Keratinocyte (primary cell): Measurements from ENCODE around the gene SLC25A47. TPM values are rescaled to one million over a fixed set of nuclear protein-coding genes. Genes with fewer than 3 reads are reported as not detected.

Experiments used
- DNase-seq: peaks from one replicate; pipeline ENCODE4 v3.0.0-alpha.2; 2011; ENCODE audit warnings: low read depth, missing footprints, low spot score
- FAIRE-seq: peaks from 2 replicates; lab custom pipeline; 2011; peaks lifted over from hg19 to GRCh38; lab: Jason Lieb, UNC
- H2AFZ ChIP-seq: 2 replicates; pipeline ENCODE4 v1.6.0; 2012; ENCODE audit warnings: low read length, control low read depth, inconsistent platforms; ENCODE audit not compliant: control insufficient read depth
- H3K27ac ChIP-seq: 2 replicates; pipeline ENCODE4 v1.5.1; 2011; ENCODE audit warnings: low read length; ENCODE audit not compliant: control insufficient read depth, insufficient read depth
- H3K27me3 ChIP-seq: 3 replicates; pipeline ENCODE4 v1.6.0; 2011; ENCODE audit warnings: low read length; ENCODE audit not compliant: control insufficient read depth, insufficient read depth; ENCODE audit errors: extremely low read depth
- H3K36me3 ChIP-seq, 2 experiments: 2 replicates in 1 of 2; 3 replicates in 1 of 2; pipeline ENCODE4 v1.5.1; 2011; ENCODE audit warnings: low read length in 2 of 2, mild to moderate bottlenecking in 1 of 2; ENCODE audit not compliant: control insufficient read depth in 2 of 2, insufficient read depth in 2 of 2; ENCODE audit errors: extremely low read depth in 1 of 2
- H3K4me1 ChIP-seq: 3 replicates; pipeline ENCODE4 v1.5.1; 2011; ENCODE audit warnings: low read length; ENCODE audit not compliant: control insufficient read depth, insufficient read depth; ENCODE audit errors: extremely low read depth
- H3K4me2 ChIP-seq: 3 replicates; pipeline ENCODE4 v1.6.0; 2011; ENCODE audit warnings: low read depth, low read length; ENCODE audit not compliant: control insufficient read depth, insufficient read depth; ENCODE audit errors: extremely low read depth
- H3K4me3 ChIP-seq, 3 experiments: fragments of 200-600 bp in 1 of 3; sonication (generic) in 1 of 3; 2 replicates in 2 of 3; 3 replicates in 1 of 3; pipeline ENCODE4 v1.5.1; 2011 to 2016; ENCODE audit warnings: low read length in 3 of 3, mild to moderate bottlenecking in 3 of 3, control low read depth in 2 of 3, inconsistent platforms in 1 of 3, low read depth in 1 of 3, mixed read lengths in 1 of 3, mixed run types in 1 of 3, moderate library complexity in 1 of 3; ENCODE audit not compliant: control insufficient read depth in 2 of 3, insufficient read depth in 2 of 3; ENCODE audit errors: extremely low read depth in 1 of 3
- H3K79me2 ChIP-seq: 2 replicates; pipeline ENCODE4 v1.6.0; 2012; ENCODE audit warnings: low read length; ENCODE audit not compliant: control insufficient read depth, insufficient read depth
- H3K9ac ChIP-seq: 3 replicates; pipeline ENCODE4 v1.6.0; 2011; ENCODE audit warnings: low read length; ENCODE audit not compliant: control insufficient read depth, insufficient read depth; ENCODE audit errors: extremely low read depth
- H3K9me1 ChIP-seq: 3 replicates; pipeline ENCODE4 v1.6.0; 2011; ENCODE audit warnings: low read length; ENCODE audit not compliant: control insufficient read depth, insufficient read depth; ENCODE audit errors: extremely low read depth
- H3K9me3 ChIP-seq: 2 replicates; pipeline ENCODE4 v1.5.1; 2012; ENCODE audit warnings: low read depth, low read length; ENCODE audit not compliant: control insufficient read depth
- H4K20me1 ChIP-seq: 3 replicates; pipeline ENCODE4 v1.6.0; 2011; ENCODE audit warnings: low read length; ENCODE audit not compliant: control insufficient read depth, insufficient read depth; ENCODE audit errors: extremely low read depth
- EZH2 ChIP-seq: IDR thresholded peaks from one replicate; pipeline ENCODE4 v1.6.1; 2012; ENCODE audit warnings: inconsistent platforms, mild to moderate bottlenecking, low read length, moderate library complexity
- dilution Hi-C: fragments of 300-500 bp; cut with MboI; formaldehyde crosslinking; loops from one replicate; pipeline ENCODE4 v1.7.0; 2020; ENCODE audit warnings: low sequenced_read_pairs; ENCODE audit not compliant: extremely low pct_ligation_motif_present
- polyA plus RNA-seq, 5 experiments: library from polyadenylated mRNA; depleted of rRNA in 3 of 5; stranded (reverse) in 3 of 5; stranded (forward) in 1 of 5; unstranded in 1 of 5; fragments of >200 nt; gene quantifications; 1 replicate in 1 of 5; 2 replicates in 3 of 5; 3 replicates in 1 of 5; pipeline versions ENCODE4 v1.2.1 to v1.2.3, GENCODE V29; 2011 to 2012; ENCODE audit warnings: missing spikeins in 2 of 5, low read depth in 1 of 5, low replicate concordance in 1 of 5
- TF ChIP-seq, protein P1 (sequence below), 3 experiments: IDR thresholded peaks in 1 of 3; conservative IDR thresholded peaks in 1 of 3; optimal IDR thresholded peaks in 1 of 3; 2 replicates in 2 of 3; 3 replicates in 1 of 3; pipeline versions ENCODE3 to v1.5.1; 2011; ENCODE audit warnings: low read length in 3 of 3, mild to moderate bottlenecking in 3 of 3, moderate library complexity in 2 of 3, control low read depth in 1 of 3, inconsistent platforms in 1 of 3; ENCODE audit not compliant: insufficient read depth in 2 of 3; ENCODE audit errors: extremely low read depth in 1 of 3

Gene SLC25A47
- polyA plus RNA-seq, 1 donor (not counting 4 experiments of a cell fraction or from before 2014, with no cell fraction given) = not detected

- Histone ChIP-seq H3K4me3 (no peak overlapping the region), H3K4me1 (no peaks in the 10 kb centered on the region), H3K9ac (no peak overlapping the region), H2AFZ (no peak overlapping the region), H3K4me2 (no peak overlapping the region), H3K9me1 (no peaks in the 10 kb centered on the region), H3K36me3 (peaks cover 22 to 25% of the 10 kb centered on the region in 2 experiments), H4K20me1 (no peaks in the 10 kb centered on the region), H3K27me3 (no peaks in the 10 kb centered on the region), H3K79me2 (no peaks in the 10 kb centered on the region), H3K9me3 (no peaks in the 10 kb centered on the region), H3K27ac (no peak overlapping the region)
- dilution Hi-C loops = no loop called here
- TF ChIP-seq, protein P1, sequence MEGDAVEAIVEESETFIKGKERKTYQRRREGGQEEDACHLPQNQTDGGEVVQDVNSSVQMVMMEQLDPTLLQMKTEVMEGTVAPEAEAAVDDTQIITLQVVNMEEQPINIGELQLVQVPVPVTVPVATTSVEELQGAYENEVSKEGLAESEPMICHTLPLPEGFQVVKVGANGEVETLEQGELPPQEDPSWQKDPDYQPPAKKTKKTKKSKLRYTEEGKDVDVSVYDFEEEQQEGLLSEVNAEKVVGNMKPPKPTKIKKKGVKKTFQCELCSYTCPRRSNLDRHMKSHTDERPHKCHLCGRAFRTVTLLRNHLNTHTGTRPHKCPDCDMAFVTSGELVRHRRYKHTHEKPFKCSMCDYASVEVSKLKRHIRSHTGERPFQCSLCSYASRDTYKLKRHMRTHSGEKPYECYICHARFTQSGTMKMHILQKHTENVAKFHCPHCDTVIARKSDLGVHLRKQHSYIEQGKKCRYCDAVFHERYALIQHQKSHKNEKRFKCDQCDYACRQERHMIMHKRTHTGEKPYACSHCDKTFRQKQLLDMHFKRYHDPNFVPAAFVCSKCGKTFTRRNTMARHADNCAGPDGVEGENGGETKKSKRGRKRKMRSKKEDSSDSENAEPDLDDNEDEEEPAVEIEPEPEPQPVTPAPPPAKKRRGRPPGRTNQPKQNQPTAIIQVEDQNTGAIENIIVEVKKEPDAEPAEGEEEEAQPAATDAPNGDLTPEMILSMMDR (optimal IDR thresholded peaks at IDR 0.05 in 1 of 3, IDR thresholded peaks at IDR 0.05 in 1 of 3, conservative IDR thresholded peaks at IDR 0.05 in 1 of 3; ENCODE audit: extremely low read depth in 1 of 3, insufficient read depth in 2 of 3, low read length in 3 of 3) = no peak
- TF ChIP-seq EZH2 = no peak
- DNase-seq = no peak
- no peak for FAIRE-seq
These were observed 35.3 kb downstream of the SLC25A47 start for GRCh38 chr14:100358396-100358795.

- Histone ChIP-seq H3K9ac (no peak overlapping the region), H3K9me1 (no peaks in the 10 kb centered on the region), H3K9me3 (no peaks in the 10 kb centered on the region), H2AFZ (no peak overlapping the region), H3K79me2 (no peaks in the 10 kb centered on the region), H3K4me2 (no peak overlapping the region), H4K20me1 (no peaks in the 10 kb centered on the region), H3K4me3 (no peak overlapping the region), H3K36me3 (peaks cover 21 to 22% of the 10 kb centered on the region in 2 experiments), H3K4me1 (no peaks in the 10 kb centered on the region), H3K27me3 (no peaks in the 10 kb centered on the region), H3K27ac (no peak overlapping the region)
- DNase-seq = no peak
- FAIRE-seq = no peak
- dilution Hi-C loops = no loop called here
- TF ChIP-seq, protein P1 (optimal IDR thresholded peaks at IDR 0.05 in 1 of 3, IDR thresholded peaks at IDR 0.05 in 1 of 3, conservative IDR thresholded peaks at IDR 0.05 in 1 of 3; ENCODE audit: extremely low read depth in 1 of 3, insufficient read depth in 2 of 3, low read length in 3 of 3) = no peak
- no peak for TF ChIP-seq EZH2
These were observed 36.0 kb downstream of the SLC25A47 start for GRCh38 chr14:100359111-100359510.
